Neuronal stem cell (in vitro differentiated cells): ENCODE results near the gene IVD.

Experiments
- DNase-seq: peaks from one replicate; pipeline ENCODE4 v3.0.0-alpha.2; 2013; ENCODE audit warnings: low spot score
- H2AFZ ChIP-seq: one replicate; pipeline ENCODE4 v1.6.1; 2013; ENCODE audit warnings: mild to moderate bottlenecking, low read length, inconsistent platforms
- H2AK5ac ChIP-seq: 2 replicates; pipeline ENCODE4 v1.6.1; 2013; ENCODE audit warnings: low read depth, mild to moderate bottlenecking, inconsistent platforms, low read length, moderate library complexity, mixed read lengths
- H2BK120ac ChIP-seq: 2 replicates; pipeline ENCODE4 v1.6.1; 2013; ENCODE audit warnings: low read depth, mild to moderate bottlenecking, inconsistent platforms, low read length, moderate library complexity, mixed read lengths
- H2BK12ac ChIP-seq: one replicate; pipeline ENCODE4 v1.6.1; 2013; ENCODE audit warnings: low read length, inconsistent platforms
- H2BK15ac ChIP-seq: 2 replicates; pipeline ENCODE4 v1.6.1; 2013; ENCODE audit warnings: mild to moderate bottlenecking, low read length, inconsistent platforms, mixed read lengths
- H2BK5ac ChIP-seq: one replicate; pipeline ENCODE4 v1.6.1; 2013; ENCODE audit warnings: inconsistent platforms, mild to moderate bottlenecking, low read length, moderate library complexity
- H3K14ac ChIP-seq: one replicate; pipeline ENCODE4 v1.6.1; 2013; ENCODE audit warnings: low read length, inconsistent platforms
- H3K18ac ChIP-seq: 2 replicates; pipeline ENCODE4 v1.6.1; 2013; ENCODE audit warnings: low read length, inconsistent platforms
- H3K23ac ChIP-seq: 2 replicates; pipeline ENCODE4 v1.6.1; 2013; ENCODE audit warnings: low read depth, mild to moderate bottlenecking, mixed read lengths, low read length, inconsistent platforms; ENCODE audit not compliant: poor library complexity
- H3K27ac ChIP-seq: replicated peaks from 3 replicates; pipeline ENCODE4 v1.5.1; 2013; ENCODE audit warnings: low read length, inconsistent platforms
- H3K27me3 ChIP-seq, 3 experiments: 2 replicates each; pipeline ENCODE4 v1.6.1; 2013; ENCODE audit warnings: low read length in 3 of 3, mild to moderate bottlenecking in 2 of 3, inconsistent platforms in 1 of 3, low read depth in 1 of 3, mixed read lengths in 1 of 3, moderate library complexity in 1 of 3; ENCODE audit not compliant: control insufficient read depth in 3 of 3, insufficient read depth in 3 of 3
- H3K36me3 ChIP-seq, 2 donors: replicated peaks in 1 of 2; 2 replicates each; pipeline ENCODE4 v1.6.1; 2013; ENCODE audit warnings: low read length in 2 of 2; ENCODE audit not compliant: control insufficient read depth in 2 of 2, insufficient read depth in 2 of 2
- H3K4ac ChIP-seq: 2 replicates; pipeline ENCODE4 v1.6.1; 2013; ENCODE audit warnings: inconsistent platforms, mild to moderate bottlenecking, low read length, moderate library complexity
- H3K4me1 ChIP-seq, 2 donors: 1 replicate in 1 of 2; 2 replicates in 1 of 2; pipeline ENCODE4 v1.6.1; 2013; ENCODE audit warnings: low read length in 2 of 2, low read depth in 1 of 2; ENCODE audit not compliant: control insufficient read depth in 2 of 2, insufficient read depth in 1 of 2
- H3K4me2 ChIP-seq: one replicate; pipeline ENCODE4 v1.6.1; 2013; ENCODE audit warnings: mild to moderate bottlenecking, low read length, inconsistent platforms; ENCODE audit not compliant: insufficient read depth, poor library complexity, severe bottlenecking
- H3K4me3 ChIP-seq, 2 donors: 2 replicates each; pipeline ENCODE4 v1.5.1; 2013; ENCODE audit warnings: low read length in 2 of 2, mild to moderate bottlenecking in 2 of 2, inconsistent platforms in 1 of 2, moderate library complexity in 1 of 2
- H3K79me1 ChIP-seq: one replicate; pipeline ENCODE4 v1.6.1; 2013; ENCODE audit warnings: low read depth, mild to moderate bottlenecking, inconsistent platforms, low read length, moderate library complexity
- H3K9ac ChIP-seq: one replicate; pipeline ENCODE4 v1.6.1; 2013; ENCODE audit warnings: mild to moderate bottlenecking, low read depth, low read length, inconsistent platforms; ENCODE audit not compliant: poor library complexity
- H3K9me3 ChIP-seq, 2 donors: replicated peaks in 1 of 2; 2 replicates each; pipeline versions ENCODE3 to v1.6.1; 2013; ENCODE audit warnings: low read length in 2 of 2, mild to moderate bottlenecking in 2 of 2, inconsistent platforms in 1 of 2, low read depth in 1 of 2, mixed read lengths in 1 of 2, moderate library complexity in 1 of 2; ENCODE audit not compliant: control insufficient read depth in 2 of 2, insufficient read depth in 1 of 2
- H4K8ac ChIP-seq: one replicate; pipeline ENCODE4 v1.6.1; 2013; ENCODE audit warnings: low read depth, mild to moderate bottlenecking, inconsistent platforms, low read length, moderate library complexity
- H4K91ac ChIP-seq: one replicate; pipeline ENCODE4 v1.6.1; 2013; ENCODE audit warnings: low read length, low read depth, mild to moderate bottlenecking, inconsistent platforms; ENCODE audit not compliant: poor library complexity
- WGBS, 2 donors: extraction: QIAGEN DNeasy Blood & Tissue Kit; methylation state at CpG; one replicate each; pipeline ENCODE4 v1.1.7; 2013; ENCODE audit warnings: missing lambda C conversion rate in 2 of 2, mixed read lengths in 1 of 2; ENCODE audit not compliant: insufficient read length in 2 of 2, insufficient replicate concordance in 1 of 2; ENCODE audit errors: extremely low coverage in 2 of 2; 5-methylcytosine and 5-hydroxymethylcytosine counted together

The IVD gene

GRCh38 chr15:40440743-40441564, 35.4 kb downstream of the IVD start, which contains the start of gene BAHD1:
Gene BAHD1, plus strand, starts transcription at chr15:40440953. Its CDS starts 17,512 bp downstream, at chr15:40458465.
- Histone ChIP-seq H3K4ac (no peak within 1 kb of the TSS), H3K4me2 (peak within 1 kb of the TSS; percentile 100), H3K23ac (peak within 1 kb of the TSS; percentile 86), H2AK5ac (peak within 1 kb of the TSS; percentile 82), H2AFZ (peak within 1 kb of the TSS; percentile 85), H3K79me1 (peaks cover 12% of the 10 kb centered on the region), H3K27me3 (peaks cover 3 to 41% (median 34%) of the 10 kb centered on the region in 3 experiments), H4K8ac (peak within 1 kb of the TSS; percentile 1), H2BK15ac (peak within 1 kb of the TSS; percentile 63), H3K36me3 (no peaks in the 10 kb centered on the region), H3K27ac (peak within 1 kb of the TSS; percentile 40), H3K4me1 (peaks cover 40 to 69% of the 10 kb centered on the region in 2 donors), H3K9me3 (no peaks in the 10 kb centered on the region), H3K9ac (peak within 1 kb of the TSS; percentile 98), H2BK120ac (no peak within 1 kb of the TSS), H2BK5ac (peak within 1 kb of the TSS; percentile 72), H2BK12ac (no peak within 1 kb of the TSS), H3K18ac (peak within 1 kb of the TSS; percentile 92), H3K14ac (peak within 1 kb of the TSS; percentile 73), H3K4me3 (peak within 1 kb of the TSS; percentile 83 to 92), H4K91ac (peak within 1 kb of the TSS; percentile 23)
- no CpG with 5 or more reads among the region's 119 CpGs for WGBS, 2 donors
- peak; percentile 89 for DNase-seq

GRCh38 chr15:40441565-40442531, 36.3 kb downstream of the IVD start:
- no CpG with 5 or more reads among the region's 119 CpGs for WGBS, 2 donors
- Histone ChIP-seq H3K27me3 (peaks cover 3 to 32% (median 25%) of the 10 kb centered on the region in 3 experiments), H3K36me3 (peaks cover 0 to 3% of the 10 kb centered on the region in 2 donors), H3K79me1 (peaks cover 14% of the 10 kb centered on the region), H3K4ac (no peak overlapping the region), H2AK5ac (peak overlapping the region; percentile 65), H4K91ac (peak overlapping the region; percentile 23), H3K27ac (no peak overlapping the region), H3K4me2 (peak overlapping the region; percentile 82), H2AFZ (peak overlapping the region; percentile 83), H2BK12ac (no peak overlapping the region), H4K8ac (peak overlapping the region; percentile 1), H2BK120ac (no peak overlapping the region), H2BK15ac (peak overlapping the region; percentile 54), H3K4me3 (peak overlapping the region; percentile 83 to 92), H2BK5ac (peak overlapping the region; percentile 72), H3K9me3 (no peaks in the 10 kb centered on the region), H3K4me1 (peaks cover 41 to 67% of the 10 kb centered on the region in 2 donors), H3K18ac (peak overlapping the region; percentile 92), H3K14ac (peak overlapping the region; percentile 73), H3K9ac (peak overlapping the region; percentile 98), H3K23ac (peak overlapping the region; percentile 86)
- DNase-seq, result no peak

- no peak overlapping the region for H3K27ac ChIP-seq
- H2BK15ac ChIP-seq, result no peak overlapping the region
- no peak overlapping the region for H3K4me2 ChIP-seq
- H3K4me3 ChIP-seq, result peak overlapping the region in 1 of 2 donors; percentile 83
- H2BK12ac ChIP-seq, result no peak overlapping the region
- H2BK120ac ChIP-seq, result no peak overlapping the region
- no peak overlapping the region for H3K14ac ChIP-seq
- H3K9ac ChIP-seq, result no peak overlapping the region
- H3K4ac ChIP-seq, result no peak overlapping the region
- no peak for DNase-seq
- H2BK5ac ChIP-seq, result no peak overlapping the region
- H2AFZ ChIP-seq, result no peak overlapping the region
- no peaks in the 10 kb centered on the region for H3K9me3 ChIP-seq
- no peak overlapping the region for H4K91ac ChIP-seq
- H3K18ac ChIP-seq, result no peak overlapping the region
- no peak overlapping the region for H3K23ac ChIP-seq
- no peak overlapping the region for H2AK5ac ChIP-seq
- peaks cover 0 to 18% (median 11%) of the 10 kb centered on the region in 3 experiments for H3K27me3 ChIP-seq
- H3K4me1 ChIP-seq, result peaks cover 29 to 54% of the 10 kb centered on the region in 2 donors
- peaks cover 15% of the 10 kb centered on the region for H3K79me1 ChIP-seq
- H3K36me3 ChIP-seq, result peaks cover 0 to 4% of the 10 kb centered on the region in 2 donors
- WGBS, 2 donors, result no CpG with 5 or more reads among the region's 4 CpGs
- H4K8ac ChIP-seq, result no peak overlapping the region
These were observed 37.7 kb downstream of the IVD start for GRCh38 chr15:40443255-40443654.
